ENCODE measurements around the gene TMEM121B. TPM values are rescaled to one million over a fixed set of nuclear protein-coding genes. Genes with fewer than 3 reads are reported as not detected.

TMEM121B gene
- total and polyA plus RNA-seq, 2 of the 13 experiments (the other 11 are each of a cell fraction or from before 2014, with no cell fraction given), result not detected

DNA sequence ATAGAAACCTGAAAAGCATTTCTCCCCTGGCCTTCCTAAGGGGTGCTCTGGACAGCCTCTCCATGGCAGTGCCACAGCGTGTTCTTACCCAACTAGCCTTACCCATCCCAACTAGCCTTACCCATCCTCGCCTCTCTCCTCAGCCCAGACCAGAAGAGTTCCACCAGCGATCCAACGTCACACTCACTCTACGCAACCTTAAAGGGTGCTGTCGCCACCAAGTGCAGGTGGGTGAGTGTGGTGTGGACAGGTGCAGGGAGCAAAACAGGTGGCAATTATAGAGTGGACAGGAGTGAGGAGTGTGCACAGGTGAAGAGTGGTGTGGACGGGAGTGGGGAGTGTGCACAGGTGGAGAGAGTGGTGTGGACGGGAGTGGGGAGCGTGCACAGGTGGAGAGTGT is 17.8 kb downstream of the TMEM121B start:
- Histone ChIP-seq H3K9me3 (ENCODE audit: low read length) (no peaks in the 10 kb centered on the region), H3K4me3 (replicated peaks in 1 of 3; ENCODE audit: insufficient read depth in 1 of 3, low read depth in 2 of 3, low read length in 3 of 3) (no peak overlapping the region), H3K27me3 (ENCODE audit: control insufficient read depth in 1 of 2, insufficient read depth in 2 of 2, low read length in 2 of 2) (no peaks in the 10 kb centered on the region), H3K79me2 (ENCODE audit: insufficient read depth, low read length) (no peaks in the 10 kb centered on the region), H4K20me1 (ENCODE audit: insufficient read depth, low read length) (no peaks in the 10 kb centered on the region), H3K4me1 (ENCODE audit: insufficient read depth, low read length) (no peaks in the 10 kb centered on the region), H3K27ac (ENCODE audit: extremely low read length, insufficient read depth, low read length) (no peak overlapping the region), H3K9ac (ENCODE audit: insufficient read depth, low read depth, low read length) (no peak overlapping the region), H2AFZ (ENCODE audit: low read length) (no peak overlapping the region), H3K36me3 (replicated peaks in 1 of 2; ENCODE audit: control insufficient read depth in 1 of 2, insufficient read depth in 2 of 2, low read length in 2 of 2) (peaks cover 3 to 26% of the 10 kb centered on the region in 2 experiments; a peak in 3 of 5 replicates), H3K4me2 (ENCODE audit: low read depth, low read length) (no peak overlapping the region)
- WGBS (ENCODE audit: low lambda C conversion rate), result 98% methylated on average over 9 of the region's 9 CpGs
- CTCF ChIA-PET (ENCODE audit: low intra/inter-chr PET ratio, low total read pairs), result no interaction called here
- intact Hi-C loops (cut with micrococcal nuclease; ENCODE audit: unreplicated experiment), result no loop called here
- DNase-seq (ENCODE audit: low spot score) (no peak), FAIRE-seq (no peak), ATAC-seq (no peak)
- in situ Hi-C loops (cut with HindIII; ENCODE audit: extremely low pct_ligation_motif_present, low pct_unique_long_range_greater_than_20kb), result no loop called here
- no TSS peak for BruUV-seq (replicated peaks)
- POLR2A ChIA-PET, result no interaction called here
- TF ChIP-seq REXO4 (CRISPR knock-in tag; IDR thresholded peaks at IDR 0.05; ENCODE audit: borderline replicate concordance) (no peak), ZNF484 (CRISPR knock-in tag; IDR thresholded peaks at IDR 0.05; ENCODE audit: borderline replicate concordance, low read depth) (no peak), ZNF552 (CRISPR knock-in tag; IDR thresholded peaks at IDR 0.05; ENCODE audit: borderline replicate concordance) (no peak), JUNB (CRISPR knock-in tag; IDR thresholded peaks at IDR 0.05; ENCODE audit: borderline replicate concordance) (no peak)

GRCh38 chr22:17102297-17102667 is 18.9 kb downstream of the TMEM121B start:
- in situ Hi-C loops (cut with HindIII; ENCODE audit: extremely low pct_ligation_motif_present, low pct_unique_long_range_greater_than_20kb), result no loop called here
- H3K27me3 ChIP-seq (ENCODE audit: control insufficient read depth in 1 of 2, insufficient read depth in 2 of 2, low read length in 2 of 2), result no peaks in the 10 kb centered on the region
- H3K79me2 ChIP-seq (ENCODE audit: insufficient read depth, low read length), result no peaks in the 10 kb centered on the region
- WGBS (ENCODE audit: low lambda C conversion rate), result 96% methylated on average over 7 of the region's 7 CpGs
- no peak overlapping the region for H3K4me3 ChIP-seq (replicated peaks in 1 of 3; ENCODE audit: insufficient read depth in 1 of 3, low read depth in 2 of 3, low read length in 3 of 3)
- DNase-seq (ENCODE audit: low spot score) (no peak), FAIRE-seq (no peak), ATAC-seq (no peak)
- no peak overlapping the region for H3K9ac ChIP-seq (ENCODE audit: insufficient read depth, low read depth, low read length)
- H3K9me3 ChIP-seq (ENCODE audit: low read length), result no peaks in the 10 kb centered on the region
- H3K27ac ChIP-seq (ENCODE audit: extremely low read length, insufficient read depth, low read length), result no peak overlapping the region
- no peak overlapping the region for H3K4me2 ChIP-seq (ENCODE audit: low read depth, low read length)
- no TSS peak for BruUV-seq (replicated peaks)
- H2AFZ ChIP-seq (ENCODE audit: low read length), result no peak overlapping the region
- no peaks in the 10 kb centered on the region for H3K4me1 ChIP-seq (ENCODE audit: insufficient read depth, low read length)
- peaks cover 6 to 30% of the 10 kb centered on the region in 2 experiments; a peak in 3 of 5 replicates for H3K36me3 ChIP-seq (replicated peaks in 1 of 2; ENCODE audit: control insufficient read depth in 1 of 2, insufficient read depth in 2 of 2, low read length in 2 of 2)
- intact Hi-C loops (cut with micrococcal nuclease; ENCODE audit: unreplicated experiment), result no loop called here
- CTCF ChIA-PET (ENCODE audit: low intra/inter-chr PET ratio, low total read pairs), result no interaction called here
- no peaks in the 10 kb centered on the region for H4K20me1 ChIP-seq (ENCODE audit: insufficient read depth, low read length)
- POLR2A ChIA-PET, result no interaction called here
- TF ChIP-seq, protein P1, sequence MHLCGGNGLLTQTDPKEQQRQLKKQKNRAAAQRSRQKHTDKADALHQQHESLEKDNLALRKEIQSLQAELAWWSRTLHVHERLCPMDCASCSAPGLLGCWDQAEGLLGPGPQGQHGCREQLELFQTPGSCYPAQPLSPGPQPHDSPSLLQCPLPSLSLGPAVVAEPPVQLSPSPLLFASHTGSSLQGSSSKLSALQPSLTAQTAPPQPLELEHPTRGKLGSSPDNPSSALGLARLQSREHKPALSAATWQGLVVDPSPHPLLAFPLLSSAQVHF (CRISPR knock-in tag; IDR thresholded peaks at IDR 0.05), result no peak
- no peak for TF ChIP-seq ZNF543 (CRISPR knock-in tag; IDR thresholded peaks at IDR 0.05)
- no peak for TF ChIP-seq ZUFSP (CRISPR knock-in tag; IDR thresholded peaks at IDR 0.05; ENCODE audit: borderline replicate concordance)
- no peak for TF ChIP-seq ZNF703 (CRISPR knock-in tag; IDR thresholded peaks at IDR 0.05; ENCODE audit: borderline replicate concordance)
- TF ChIP-seq GATAD1 (CRISPR knock-in tag; IDR thresholded peaks at IDR 0.05), result no peak
- no peak for TF ChIP-seq TOE1 (CRISPR knock-in tag; IDR thresholded peaks at IDR 0.05)
- no peak for TF ChIP-seq ZNF766 (CRISPR knock-in tag; IDR thresholded peaks at IDR 0.05; ENCODE audit: borderline replicate concordance)
- no peak for TF ChIP-seq ZKSCAN8 (CRISPR knock-in tag; IDR thresholded peaks at IDR 0.05; ENCODE audit: borderline replicate concordance)
- TF ChIP-seq IRF1 (CRISPR knock-in tag; IDR thresholded peaks at IDR 0.05; ENCODE audit: low read depth), result no peak
- TF ChIP-seq MIXL1 (CRISPR knock-in tag; IDR thresholded peaks at IDR 0.05), result no peak
- TF ChIP-seq MLLT10 (CRISPR knock-in tag; IDR thresholded peaks at IDR 0.05), result no peak
- TF ChIP-seq SIN3B (IDR thresholded peaks at IDR 0.05; ENCODE audit: low read length), result no peak
- no peak for TF ChIP-seq ZNF383 (CRISPR knock-in tag; IDR thresholded peaks at IDR 0.05; ENCODE audit: borderline replicate concordance)
- no peak for TF ChIP-seq HOXA3 (CRISPR knock-in tag; IDR thresholded peaks at IDR 0.05)
- no peak for TF ChIP-seq KDM6A (CRISPR knock-in tag; IDR thresholded peaks at IDR 0.05; ENCODE audit: low read depth)
